T follicular helper cell (primary cell): ENCODE measurements around the gene NOS1.

ENCODE experiments used
- DNase-seq: peaks from one replicate; pipeline ENCODE4 v3.0.0-alpha.2; 2020; ENCODE audit warnings: low read depth

NOS1 gene

GRCh38 chr12:117330441-117331113, 30.8 kb downstream of the NOS1 start:
- no peak for DNase-seq

- DNase-seq = no peak
Observed at GRCh38 chr12:117329756-117330155, 31.7 kb downstream of the NOS1 start.

GRCh38 chr12:117328556-117329100, 32.8 kb downstream of the NOS1 start:
- no peak for DNase-seq

GRCh38 chr12:117322428-117322827, 39.0 kb downstream of the NOS1 start:
- no peak for DNase-seq

GRCh38 chr12:117321572-117321971, 39.9 kb downstream of the NOS1 start:
- no peak for DNase-seq

- no peak for DNase-seq
Observed at GRCh38 chr12:117318591-117318990, 42.8 kb downstream of the NOS1 start.

GRCh38 chr12:117316336-117316735, 45.1 kb downstream of the NOS1 start:
- DNase-seq = no peak

- DNase-seq = no peak
Observed at GRCh38 chr12:117313926-117314325, 47.5 kb downstream of the NOS1 start.

GRCh38 chr12:117312770-117313169, 48.7 kb downstream of the NOS1 start:
- no peak for DNase-seq

GRCh38 chr12:117309276-117309925, 52.0 kb downstream of the NOS1 start:
- no peak for DNase-seq

GRCh38 chr12:117300174-117300573, 61.3 kb downstream of the NOS1 start:
- DNase-seq = no peak

- no peak for DNase-seq
Observed at GRCh38 chr12:117298648-117299225, 62.7 kb downstream of the NOS1 start.

GRCh38 chr12:117298191-117298590, 63.2 kb downstream of the NOS1 start:
- DNase-seq = no peak

GRCh38 chr12:117294189-117294603, 67.2 kb downstream of the NOS1 start:
- no peak for DNase-seq

- no peak for DNase-seq
Observed at GRCh38 chr12:117293510-117293909, 67.9 kb downstream of the NOS1 start.

- no peak for DNase-seq
Observed at GRCh38 chr12:117292688-117293087, 68.7 kb downstream of the NOS1 start.

GRCh38 chr12:117284140-117284539, 77.3 kb downstream of the NOS1 start:
- DNase-seq = no peak

- DNase-seq = no peak
Observed at GRCh38 chr12:117282490-117282889, 78.9 kb downstream of the NOS1 start.

- no peak for DNase-seq
Observed at GRCh38 chr12:117280019-117280680, 81.3 kb downstream of the NOS1 start.

GRCh38 chr12:117279606-117280005, 81.8 kb downstream of the NOS1 start:
- DNase-seq = no peak

- no peak for DNase-seq
Observed at GRCh38 chr12:117277875-117278274, 83.6 kb downstream of the NOS1 start.

- no peak for DNase-seq
Observed at GRCh38 chr12:117273091-117273490, 88.3 kb downstream of the NOS1 start.

GRCh38 chr12:117272690-117273089, 88.7 kb downstream of the NOS1 start:
- DNase-seq = no peak
